Measurements from ENCODE around the gene PLEKHJ1. TPM values are rescaled to one million over a fixed set of nuclear protein-coding genes. Genes with fewer than 3 reads are reported as not detected.

Gene PLEKHJ1
- total and polyA plus RNA-seq, 2 of the 13 experiments (the other 11 are each of a cell fraction or from before 2014, with no cell fraction given), result 70.5 to 130 TPM

DNA sequence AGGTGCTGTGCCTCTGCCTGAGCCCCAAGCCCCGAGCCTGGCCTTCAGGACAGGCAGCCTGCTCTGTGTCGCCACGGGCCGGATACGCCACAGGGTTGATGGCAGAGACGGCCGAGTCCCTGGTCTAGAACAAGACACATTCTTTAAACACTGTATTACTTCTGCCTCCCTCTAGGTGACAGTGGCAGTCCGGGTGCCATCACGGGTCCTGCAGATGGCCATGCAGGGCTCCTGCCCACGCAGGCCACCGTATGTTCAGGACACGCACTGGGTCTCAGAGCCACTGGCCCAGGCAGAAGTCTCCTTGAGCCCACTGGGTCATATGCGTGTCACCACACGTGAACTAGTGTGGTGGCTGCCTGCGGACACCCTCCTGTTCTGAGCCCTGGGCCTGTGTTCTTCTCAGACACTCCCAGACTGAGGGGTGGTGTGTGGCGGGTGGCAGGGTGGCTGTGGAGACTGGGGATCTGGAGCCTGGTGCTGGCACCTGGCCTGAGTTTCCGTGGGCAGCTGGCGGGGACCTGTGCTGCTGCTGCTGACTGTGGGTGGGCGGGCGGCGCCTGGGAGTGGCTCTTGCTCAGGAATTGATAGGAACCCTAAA, 4.4 kb downstream of the PLEKHJ1 start (continued):
- TF ChIP-seq, protein P1, sequence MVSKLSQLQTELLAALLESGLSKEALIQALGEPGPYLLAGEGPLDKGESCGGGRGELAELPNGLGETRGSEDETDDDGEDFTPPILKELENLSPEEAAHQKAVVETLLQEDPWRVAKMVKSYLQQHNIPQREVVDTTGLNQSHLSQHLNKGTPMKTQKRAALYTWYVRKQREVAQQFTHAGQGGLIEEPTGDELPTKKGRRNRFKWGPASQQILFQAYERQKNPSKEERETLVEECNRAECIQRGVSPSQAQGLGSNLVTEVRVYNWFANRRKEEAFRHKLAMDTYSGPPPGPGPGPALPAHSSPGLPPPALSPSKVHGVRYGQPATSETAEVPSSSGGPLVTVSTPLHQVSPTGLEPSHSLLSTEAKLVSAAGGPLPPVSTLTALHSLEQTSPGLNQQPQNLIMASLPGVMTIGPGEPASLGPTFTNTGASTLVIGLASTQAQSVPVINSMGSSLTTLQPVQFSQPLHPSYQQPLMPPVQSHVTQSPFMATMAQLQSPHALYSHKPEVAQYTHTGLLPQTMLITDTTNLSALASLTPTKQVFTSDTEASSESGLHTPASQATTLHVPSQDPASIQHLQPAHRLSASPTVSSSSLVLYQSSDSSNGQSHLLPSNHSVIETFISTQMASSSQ (IDR thresholded peaks at IDR 0.05; ENCODE audit: low read depth), result no peak
- TF ChIP-seq, protein P1 (CRISPR knock-in tag; IDR thresholded peaks at IDR 0.05; ENCODE audit: borderline replicate concordance), result 0 out of 2 replicates have a peak, but pooled peaks have one; percentile 12
- no peak for TF ChIP-seq ZZZ3 (CRISPR knock-in tag; IDR thresholded peaks at IDR 0.05; ENCODE audit: borderline replicate concordance)
- 0 out of 2 replicates have a peak, but pooled peaks have one; percentile 34 for TF ChIP-seq RAD21 (CRISPR knock-in tag; IDR thresholded peaks at IDR 0.05)
- TF ChIP-seq ZNF607 (CRISPR knock-in tag; IDR thresholded peaks at IDR 0.05; ENCODE audit: borderline replicate concordance), result no peak
- peak; percentile 69 for TF ChIP-seq POLR2G (IDR thresholded peaks at IDR 0.05; ENCODE audit: low read depth, low read length)
- TF ChIP-seq CBX2 (IDR thresholded peaks at IDR 0.05; ENCODE audit: low read depth, low read length), result no peak
- TF ChIP-seq CBX2 (CRISPR knock-in tag; IDR thresholded peaks at IDR 0.05; ENCODE audit: low read depth), result no peak
- 0 out of 2 replicates have a peak, but pooled peaks have one; percentile 34 for TF ChIP-seq DNMT1 (CRISPR knock-in tag; IDR thresholded peaks at IDR 0.05)
- TF ChIP-seq GTF3A (CRISPR knock-in tag; conservative IDR thresholded peaks at IDR 0.05), result 0 out of 2 replicates have a peak, but pooled peaks have one; percentile 77
- TF ChIP-seq HIVEP1 (CRISPR knock-in tag; IDR thresholded peaks at IDR 0.05), result 0 out of 2 replicates have a peak, but pooled peaks have one; percentile 2
